Measurements from ENCODE around the gene SUGCT. TPM values are rescaled to one million over a fixed set of nuclear protein-coding genes. Genes with fewer than 3 reads are reported as not detected.

Gene SUGCT
- total RNA-seq, 1 experiment from 2014 or later: 2.1 TPM

DNA sequence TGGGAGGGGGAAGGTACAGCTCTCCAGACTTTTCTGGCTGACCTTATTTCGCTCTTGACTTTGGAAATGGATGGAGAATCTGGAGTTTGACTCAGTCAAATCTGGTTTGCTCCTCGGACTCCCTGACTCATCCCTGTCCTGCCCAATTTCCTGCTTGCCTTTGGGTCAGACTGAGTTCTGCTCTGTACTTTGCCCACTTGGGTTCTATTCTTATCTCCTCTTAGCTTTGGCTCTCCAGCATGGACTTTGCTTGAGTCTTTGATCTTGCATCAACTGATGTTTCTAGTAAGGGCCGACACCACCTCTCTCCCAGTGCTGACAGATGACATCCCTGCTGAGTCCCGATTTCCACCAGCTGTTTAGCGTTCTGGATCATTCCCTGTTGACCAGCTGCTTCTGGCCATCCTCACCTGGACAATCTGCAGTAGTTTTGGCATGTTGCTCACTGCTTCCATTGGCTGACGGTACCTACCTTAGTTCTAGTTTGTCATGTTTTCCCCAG lies 335.3 kb downstream of the SUGCT start:
- DNase-seq (ENCODE audit: low spot score): no peak

- no peak for DNase-seq (ENCODE audit: low spot score)
Observed at GRCh38 chr7:40470817-40471216, 336.0 kb downstream of the SUGCT start.

- DNase-seq (ENCODE audit: low spot score): no peak
Observed at GRCh38 chr7:40471891-40472290, 337.1 kb downstream of the SUGCT start.

DNA sequence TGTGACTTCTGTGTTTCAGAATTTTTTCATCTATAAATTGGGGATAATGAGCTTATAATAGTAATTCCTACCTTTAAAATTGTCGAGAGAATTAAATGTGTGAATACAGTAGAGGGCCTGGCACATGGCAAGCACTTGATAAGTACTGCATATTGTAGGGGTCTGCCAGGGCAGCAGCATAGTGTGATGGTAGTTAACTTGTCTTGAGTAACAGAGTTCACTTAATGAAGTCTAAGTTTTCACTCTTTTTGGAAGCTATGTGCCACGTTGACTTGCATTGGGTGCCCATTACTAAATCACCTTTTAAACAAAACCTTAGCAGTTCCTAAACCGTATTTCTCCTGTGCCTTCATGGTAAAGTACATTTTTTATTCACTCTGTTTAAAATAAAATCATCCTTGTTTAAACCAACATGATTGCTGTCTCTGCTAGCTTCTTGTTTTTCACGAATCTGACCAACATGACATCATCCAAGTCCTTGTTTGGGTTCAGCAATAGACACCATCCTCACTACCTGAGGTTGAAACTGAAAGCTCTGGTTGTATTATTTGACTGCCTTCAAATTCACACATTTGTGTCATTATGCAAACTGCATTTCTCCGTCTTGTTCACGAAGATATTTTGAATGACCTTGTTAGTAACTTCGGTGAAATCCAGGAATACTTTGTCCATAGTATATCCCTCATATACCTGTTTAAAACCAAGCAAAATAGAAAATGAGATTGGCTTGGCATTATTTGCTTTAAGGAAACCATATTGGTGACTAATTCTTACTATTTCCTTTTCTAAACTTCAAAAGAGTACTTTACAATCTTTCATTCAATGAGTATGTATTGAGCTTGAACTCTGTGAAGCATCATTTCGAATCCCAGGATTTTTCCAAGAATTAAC lies 340.2 kb downstream of the SUGCT start:
- DNase-seq (ENCODE audit: low spot score): no peak

DNA sequence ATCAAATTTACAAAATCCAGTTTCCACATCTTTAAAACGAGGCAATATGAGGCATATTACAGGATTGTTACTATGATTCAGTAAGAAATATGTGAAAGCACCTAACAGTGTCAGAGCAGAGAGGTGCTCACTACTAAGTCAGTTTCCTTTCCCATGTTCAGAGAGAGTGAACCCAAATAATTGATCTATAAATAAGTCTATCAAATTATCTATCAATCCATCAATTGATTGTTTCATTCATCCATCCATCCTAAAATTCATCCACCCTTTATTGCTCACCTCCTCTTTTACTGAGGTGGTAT lies 340.8 kb downstream of the SUGCT start:
- no peak for DNase-seq (ENCODE audit: low spot score)

- no peak for DNase-seq (ENCODE audit: low spot score)
Observed at GRCh38 chr7:40477094-40477493, 342.3 kb downstream of the SUGCT start.

- no peak for DNase-seq (ENCODE audit: low spot score)
Observed at GRCh38 chr7:40482845-40483244, 348.0 kb downstream of the SUGCT start.

GRCh38 chr7:40483630-40484029 lies 348.8 kb downstream of the SUGCT start:
- DNase-seq (ENCODE audit: low spot score): no peak

DNA sequence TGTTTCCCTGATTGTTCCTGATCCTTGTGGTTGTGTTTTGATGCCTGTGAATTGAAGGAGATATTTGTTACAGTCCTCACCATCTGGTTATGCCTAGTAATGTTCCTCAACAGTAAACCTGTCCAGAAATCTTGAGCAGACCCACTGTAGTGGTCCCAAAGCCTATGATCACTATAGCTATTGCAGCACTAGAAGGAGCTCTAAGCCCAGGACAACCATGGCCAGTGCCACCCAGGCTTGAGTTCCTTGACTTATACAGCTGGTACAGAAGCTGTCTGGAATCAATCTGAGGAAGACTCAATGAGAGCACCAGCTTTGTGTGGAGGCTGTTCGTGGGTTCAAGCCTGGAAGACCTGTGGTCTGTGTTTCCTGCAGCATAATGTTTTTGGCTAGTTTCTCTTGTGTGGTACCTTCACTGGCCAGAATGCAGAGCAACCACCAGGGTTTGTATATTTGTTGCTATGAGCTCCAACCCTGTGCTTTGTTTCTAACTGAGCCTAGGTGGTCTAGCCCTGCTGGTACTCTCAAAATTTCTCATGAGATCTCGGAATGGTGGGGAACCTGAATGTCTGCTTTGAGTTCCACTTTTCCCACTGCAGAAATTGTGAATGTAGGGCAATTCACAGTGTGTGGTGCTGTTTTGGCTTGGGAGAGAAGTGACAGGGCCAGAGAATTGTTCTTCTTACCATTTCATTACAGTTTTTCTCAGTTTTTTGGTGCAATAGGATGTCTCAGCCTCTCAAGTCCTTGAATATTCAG lies 355.2 kb downstream of the SUGCT start:
- DNase-seq (ENCODE audit: low spot score): no peak

DNA sequence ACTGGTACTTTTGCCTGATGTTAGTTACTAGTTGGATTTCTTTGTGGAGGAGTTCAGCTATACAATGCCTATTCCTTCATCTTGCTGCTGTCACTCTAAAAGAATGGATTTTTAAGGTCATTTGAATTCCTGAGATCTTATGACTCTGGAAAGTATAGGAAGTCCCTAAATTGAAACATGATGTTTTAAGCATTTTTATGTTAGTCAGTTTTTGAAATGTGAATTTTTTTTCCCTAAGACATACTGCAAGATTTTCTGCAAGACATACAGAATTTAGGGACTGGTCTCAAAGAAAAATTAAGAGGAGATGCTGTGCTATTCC lies 355.8 kb downstream of the SUGCT start:
- DNase-seq (ENCODE audit: low spot score): no peak

DNA sequence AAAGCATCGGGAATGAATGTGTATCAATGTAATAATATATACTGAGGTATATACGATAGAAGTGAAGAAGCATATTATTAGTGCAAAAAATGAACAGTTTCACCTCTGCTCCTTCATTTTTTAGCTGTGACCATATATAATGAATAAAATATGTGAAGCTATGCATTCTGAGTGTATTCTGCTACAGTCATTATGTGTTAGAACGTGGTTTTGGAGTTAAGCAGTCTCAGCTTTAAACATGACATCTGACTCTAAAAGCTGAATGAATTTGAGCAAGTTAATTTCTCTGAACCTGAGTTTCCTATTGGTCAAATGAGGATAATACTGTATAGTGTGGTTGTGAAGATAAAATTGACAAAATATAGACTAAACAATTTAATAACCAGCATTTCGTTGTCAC lies 358.1 kb downstream of the SUGCT start:
- no peak for DNase-seq (ENCODE audit: low spot score)

- DNase-seq (ENCODE audit: low spot score): no peak
Observed at GRCh38 chr7:40493609-40494051, 358.8 kb downstream of the SUGCT start.

DNA sequence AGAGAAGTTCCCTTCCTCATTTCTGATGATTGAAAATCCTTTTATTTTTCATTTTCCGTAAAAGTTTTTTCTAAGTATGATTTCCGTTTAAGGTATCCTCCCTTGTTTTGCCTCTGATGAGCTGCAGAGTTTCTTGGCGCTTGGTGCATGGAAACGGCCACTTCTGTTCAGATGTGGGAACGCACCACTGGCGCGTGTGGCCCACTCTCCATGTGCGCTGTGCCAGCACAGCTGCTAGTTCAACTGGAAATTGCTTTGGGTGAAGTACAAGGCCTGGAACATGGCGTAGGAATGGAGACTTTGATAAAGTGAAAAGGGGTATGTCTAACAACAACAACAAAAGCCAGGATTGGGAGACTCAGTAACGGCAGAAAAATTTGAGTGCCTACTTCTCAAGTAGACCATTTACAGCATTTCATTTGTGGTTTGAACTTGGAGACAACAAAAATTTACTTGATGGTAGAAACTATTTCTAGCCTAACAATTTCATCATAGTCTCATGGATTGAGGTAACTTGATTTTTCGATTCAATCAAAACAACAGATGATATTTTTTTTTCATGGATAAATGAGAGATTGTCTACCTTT lies 364.2 kb downstream of the SUGCT start:
- DNase-seq (ENCODE audit: low spot score): no peak

- DNase-seq (ENCODE audit: low spot score): no peak
Observed at GRCh38 chr7:40499718-40500117, 364.9 kb downstream of the SUGCT start.

DNA sequence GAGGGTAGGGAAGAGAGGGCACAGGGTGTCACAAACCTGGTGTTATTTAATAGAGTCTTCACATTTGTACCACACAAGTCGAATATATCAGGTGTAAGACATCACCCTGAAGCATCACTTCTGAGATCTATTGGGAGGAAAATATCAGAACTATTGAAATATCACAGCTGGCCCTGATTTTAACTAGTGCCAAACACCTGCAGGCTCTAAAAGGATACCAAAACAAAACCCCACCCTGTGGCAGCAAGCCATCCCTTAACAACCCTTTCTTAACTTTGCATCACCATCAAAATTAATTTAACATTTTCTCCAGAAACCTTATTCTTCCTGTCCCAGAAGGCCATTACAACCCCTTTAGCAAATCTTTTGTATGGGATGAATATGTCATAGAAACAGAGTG lies 365.4 kb downstream of the SUGCT start:
- no peak for DNase-seq (ENCODE audit: low spot score)

DNA sequence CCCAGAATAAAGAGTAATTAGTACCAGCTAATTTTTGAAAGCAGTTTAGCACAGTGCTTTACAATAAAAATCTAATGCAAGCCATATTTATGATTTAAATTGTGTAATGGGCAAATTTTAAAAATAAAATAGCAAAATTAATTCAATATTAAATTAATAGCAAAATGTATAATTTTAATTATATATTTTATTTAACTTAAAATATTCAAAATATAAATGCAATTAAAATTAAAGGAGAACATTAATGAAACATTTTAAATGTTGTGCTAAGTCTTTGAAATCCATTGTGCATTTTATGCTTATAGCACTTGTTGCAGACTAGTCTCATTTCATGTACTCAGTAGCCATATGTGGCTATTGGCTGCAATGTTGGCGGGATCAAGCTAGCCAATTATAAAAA lies 367.6 kb downstream of the SUGCT start:
- no peak for DNase-seq (ENCODE audit: low spot score)

DNA sequence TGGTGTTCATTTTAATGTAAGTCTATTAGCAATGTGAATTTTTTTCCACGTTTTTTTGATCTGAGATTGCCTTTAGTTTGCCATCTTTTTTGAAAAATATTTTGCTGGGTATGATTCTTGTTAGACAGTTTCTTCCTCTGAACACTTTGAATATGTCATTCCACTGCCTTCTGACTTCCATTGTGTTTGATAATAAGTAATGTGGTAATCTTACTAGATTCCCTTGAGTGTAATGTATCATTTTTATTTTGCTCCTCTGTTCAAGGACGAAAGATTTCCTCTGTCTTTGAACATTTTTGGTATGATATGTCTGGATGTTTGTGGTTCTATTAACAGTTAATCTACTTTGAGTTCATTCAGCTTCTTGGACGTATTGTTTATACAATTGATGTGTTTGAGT lies 371.4 kb downstream of the SUGCT start:
- no peak for DNase-seq (ENCODE audit: low spot score)

- DNase-seq (ENCODE audit: low spot score): peak; percentile 51
Observed at GRCh38 chr7:40507166-40507565, 372.4 kb downstream of the SUGCT start.

GRCh38 chr7:40509287-40509996 lies 374.6 kb downstream of the SUGCT start:
- no peak for DNase-seq (ENCODE audit: low spot score)

DNA sequence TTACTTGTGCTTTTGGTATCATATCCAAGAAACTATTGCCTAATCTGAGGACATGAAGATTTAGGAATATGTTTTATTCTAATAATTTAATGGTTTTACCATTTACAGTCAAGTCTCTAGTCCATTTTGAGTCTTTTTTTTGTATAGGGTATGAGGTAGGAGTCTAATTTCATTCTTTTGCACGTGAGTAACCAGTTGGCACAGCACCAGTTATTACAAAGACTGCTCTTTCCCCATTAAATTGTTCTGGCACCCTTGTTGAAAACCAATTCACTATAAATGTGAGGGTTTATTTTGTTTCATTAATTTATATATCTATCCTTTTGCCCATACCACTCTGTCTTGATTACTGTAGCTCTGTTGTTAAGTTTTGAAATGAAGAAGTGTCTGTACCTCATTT lies 381.6 kb downstream of the SUGCT start:
- DNase-seq (ENCODE audit: low spot score): no peak

GRCh38 chr7:40519009-40519408 lies 384.2 kb downstream of the SUGCT start:
- no peak for DNase-seq (ENCODE audit: low spot score)

Measured in H4 (cell line).